Measurements from ENCODE around the gene SYNPO2. TPM values are rescaled to one million over a fixed set of nuclear protein-coding genes. Genes with fewer than 3 reads are reported as not detected.

Gene SYNPO2
- total and polyA plus RNA-seq, 2 of the 13 experiments (the other 11 are each of a cell fraction or from before 2014, with no cell fraction given), result not detected

DNA sequence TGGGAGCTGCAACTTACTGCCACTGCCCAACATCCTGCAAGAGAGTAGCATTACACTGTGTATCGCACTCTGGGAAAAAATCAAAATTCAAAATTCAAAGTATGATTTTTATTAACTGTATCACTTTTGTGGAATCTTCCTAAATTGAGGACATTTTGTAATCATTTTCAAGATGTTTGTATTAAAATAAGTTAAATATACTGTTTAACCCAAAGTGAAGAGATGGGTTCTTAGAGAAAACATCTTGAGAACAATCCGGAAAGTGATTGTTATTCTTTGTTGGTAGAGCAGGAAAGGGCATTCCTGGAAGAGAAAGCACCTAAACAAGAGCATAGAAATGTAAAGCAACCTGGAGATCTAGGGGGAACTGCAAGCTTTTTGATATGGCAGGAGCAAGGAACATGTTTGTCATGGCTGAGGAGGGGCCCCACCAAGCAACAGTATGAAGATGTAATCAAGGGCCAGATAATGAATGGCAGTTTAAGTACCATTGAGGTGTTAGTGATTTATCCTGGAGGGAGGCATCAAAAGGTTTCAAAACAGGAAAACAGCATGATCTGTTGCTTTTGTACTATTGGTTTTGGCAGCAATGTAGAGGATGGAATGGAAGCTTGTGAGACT is 38.7 kb upstream of the SYNPO2 start:
- Histone ChIP-seq H3K4me1 (ENCODE audit: insufficient read depth, low read length) (peaks cover 14% of the 10 kb centered on the region; the same call in 1 of the 2 replicates), H3K4me2 (ENCODE audit: low read depth, low read length) (peak overlapping the region; percentile 63), H3K27ac (ENCODE audit: extremely low read length, insufficient read depth, low read length) (no peak overlapping the region), H2AFZ (ENCODE audit: low read length) (peak overlapping the region; percentile 97), H3K79me2 (ENCODE audit: insufficient read depth, low read length) (no peaks in the 10 kb centered on the region), H3K36me3 (replicated peaks in 1 of 2; ENCODE audit: control insufficient read depth in 1 of 2, insufficient read depth in 2 of 2, low read length in 2 of 2) (no peaks in the 10 kb centered on the region), H3K27me3 (ENCODE audit: control insufficient read depth in 1 of 2, insufficient read depth in 2 of 2, low read length in 2 of 2) (no peaks in the 10 kb centered on the region), H3K9me3 (ENCODE audit: low read length) (no peaks in the 10 kb centered on the region), H4K20me1 (ENCODE audit: insufficient read depth, low read length) (no peaks in the 10 kb centered on the region), H3K9ac (ENCODE audit: insufficient read depth, low read depth, low read length) (no peak overlapping the region), H3K4me3 (replicated peaks in 1 of 3; ENCODE audit: insufficient read depth in 1 of 3, low read depth in 2 of 3, low read length in 3 of 3) (peak overlapping the region; percentile 5 to 53 (median 47); a peak in 4 of 6 replicates)
- ChIA-PET CTCF (ENCODE audit: low intra/inter-chr PET ratio, low total read pairs) (no interaction called here), POLR2A (no interaction called here)
- intact Hi-C loops (cut with micrococcal nuclease; ENCODE audit: unreplicated experiment), result no loop called here
- WGBS (ENCODE audit: low lambda C conversion rate), result 93% methylated on average over 2 of the region's 2 CpGs
- DNase-seq (ENCODE audit: low spot score) (no peak), ATAC-seq (no peak), FAIRE-seq (no peak)
- no TSS peak for BruUV-seq (replicated peaks)
- in situ Hi-C loops (cut with HindIII; ENCODE audit: extremely low pct_ligation_motif_present, low pct_unique_long_range_greater_than_20kb), result no loop called here
- TF ChIP-seq ERF (CRISPR knock-in tag; IDR thresholded peaks at IDR 0.05) (no peak), KAT7 (CRISPR knock-in tag; IDR thresholded peaks at IDR 0.05; ENCODE audit: borderline replicate concordance) (no peak), SMYD3 (CRISPR knock-in tag; IDR thresholded peaks at IDR 0.05) (no peak), ZNF7 (CRISPR knock-in tag; IDR thresholded peaks at IDR 0.05) (no peak), ZNF263 (CRISPR knock-in tag; IDR thresholded peaks at IDR 0.05) (no peak), SMAD9 (CRISPR knock-in tag; IDR thresholded peaks at IDR 0.05) (no peak), ZNF883 (CRISPR knock-in tag; IDR thresholded peaks at IDR 0.05; ENCODE audit: not compliant biosample characterization) (no peak)
- TF ChIP-seq, protein P1, sequence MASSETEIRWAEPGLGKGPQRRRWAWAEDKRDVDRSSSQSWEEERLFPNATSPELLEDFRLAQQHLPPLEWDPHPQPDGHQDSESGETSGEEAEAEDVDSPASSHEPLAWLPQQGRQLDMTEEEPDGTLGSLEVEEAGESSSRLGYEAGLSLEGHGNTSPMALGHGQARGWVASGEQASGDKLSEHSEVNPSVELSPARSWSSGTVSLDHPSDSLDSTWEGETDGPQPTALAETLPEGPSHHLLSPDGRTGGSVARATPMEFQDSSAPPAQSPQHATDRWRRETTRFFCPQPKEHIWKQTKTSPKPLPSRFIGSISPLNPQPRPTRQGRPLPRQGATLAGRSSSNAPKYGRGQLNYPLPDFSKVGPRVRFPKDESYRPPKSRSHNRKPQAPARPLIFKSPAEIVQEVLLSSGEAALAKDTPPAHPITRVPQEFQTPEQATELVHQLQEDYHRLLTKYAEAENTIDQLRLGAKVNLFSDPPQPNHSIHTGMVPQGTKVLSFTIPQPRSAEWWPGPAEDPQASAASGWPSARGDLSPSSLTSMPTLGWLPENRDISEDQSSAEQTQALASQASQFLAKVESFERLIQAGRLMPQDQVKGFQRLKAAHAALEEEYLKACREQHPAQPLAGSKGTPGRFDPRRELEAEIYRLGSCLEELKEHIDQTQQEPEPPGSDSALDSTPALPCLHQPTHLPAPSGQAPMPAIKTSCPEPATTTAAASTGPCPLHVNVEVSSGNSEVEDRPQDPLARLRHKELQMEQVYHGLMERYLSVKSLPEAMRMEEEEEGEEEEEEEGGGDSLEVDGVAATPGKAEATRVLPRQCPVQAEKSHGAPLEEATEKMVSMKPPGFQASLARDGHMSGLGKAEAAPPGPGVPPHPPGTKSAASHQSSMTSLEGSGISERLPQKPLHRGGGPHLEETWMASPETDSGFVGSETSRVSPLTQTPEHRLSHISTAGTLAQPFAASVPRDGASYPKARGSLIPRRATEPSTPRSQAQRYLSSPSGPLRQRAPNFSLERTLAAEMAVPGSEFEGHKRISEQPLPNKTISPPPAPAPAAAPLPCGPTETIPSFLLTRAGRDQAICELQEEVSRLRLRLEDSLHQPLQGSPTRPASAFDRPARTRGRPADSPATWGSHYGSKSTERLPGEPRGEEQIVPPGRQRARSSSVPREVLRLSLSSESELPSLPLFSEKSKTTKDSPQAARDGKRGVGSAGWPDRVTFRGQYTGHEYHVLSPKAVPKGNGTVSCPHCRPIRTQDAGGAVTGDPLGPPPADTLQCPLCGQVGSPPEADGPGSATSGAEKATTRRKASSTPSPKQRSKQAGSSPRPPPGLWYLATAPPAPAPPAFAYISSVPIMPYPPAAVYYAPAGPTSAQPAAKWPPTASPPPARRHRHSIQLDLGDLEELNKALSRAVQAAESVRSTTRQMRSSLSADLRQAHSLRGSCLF (CRISPR knock-in tag; IDR thresholded peaks at IDR 0.05; ENCODE audit: borderline replicate concordance), result no peak
- TF ChIP-seq, protein P2, sequence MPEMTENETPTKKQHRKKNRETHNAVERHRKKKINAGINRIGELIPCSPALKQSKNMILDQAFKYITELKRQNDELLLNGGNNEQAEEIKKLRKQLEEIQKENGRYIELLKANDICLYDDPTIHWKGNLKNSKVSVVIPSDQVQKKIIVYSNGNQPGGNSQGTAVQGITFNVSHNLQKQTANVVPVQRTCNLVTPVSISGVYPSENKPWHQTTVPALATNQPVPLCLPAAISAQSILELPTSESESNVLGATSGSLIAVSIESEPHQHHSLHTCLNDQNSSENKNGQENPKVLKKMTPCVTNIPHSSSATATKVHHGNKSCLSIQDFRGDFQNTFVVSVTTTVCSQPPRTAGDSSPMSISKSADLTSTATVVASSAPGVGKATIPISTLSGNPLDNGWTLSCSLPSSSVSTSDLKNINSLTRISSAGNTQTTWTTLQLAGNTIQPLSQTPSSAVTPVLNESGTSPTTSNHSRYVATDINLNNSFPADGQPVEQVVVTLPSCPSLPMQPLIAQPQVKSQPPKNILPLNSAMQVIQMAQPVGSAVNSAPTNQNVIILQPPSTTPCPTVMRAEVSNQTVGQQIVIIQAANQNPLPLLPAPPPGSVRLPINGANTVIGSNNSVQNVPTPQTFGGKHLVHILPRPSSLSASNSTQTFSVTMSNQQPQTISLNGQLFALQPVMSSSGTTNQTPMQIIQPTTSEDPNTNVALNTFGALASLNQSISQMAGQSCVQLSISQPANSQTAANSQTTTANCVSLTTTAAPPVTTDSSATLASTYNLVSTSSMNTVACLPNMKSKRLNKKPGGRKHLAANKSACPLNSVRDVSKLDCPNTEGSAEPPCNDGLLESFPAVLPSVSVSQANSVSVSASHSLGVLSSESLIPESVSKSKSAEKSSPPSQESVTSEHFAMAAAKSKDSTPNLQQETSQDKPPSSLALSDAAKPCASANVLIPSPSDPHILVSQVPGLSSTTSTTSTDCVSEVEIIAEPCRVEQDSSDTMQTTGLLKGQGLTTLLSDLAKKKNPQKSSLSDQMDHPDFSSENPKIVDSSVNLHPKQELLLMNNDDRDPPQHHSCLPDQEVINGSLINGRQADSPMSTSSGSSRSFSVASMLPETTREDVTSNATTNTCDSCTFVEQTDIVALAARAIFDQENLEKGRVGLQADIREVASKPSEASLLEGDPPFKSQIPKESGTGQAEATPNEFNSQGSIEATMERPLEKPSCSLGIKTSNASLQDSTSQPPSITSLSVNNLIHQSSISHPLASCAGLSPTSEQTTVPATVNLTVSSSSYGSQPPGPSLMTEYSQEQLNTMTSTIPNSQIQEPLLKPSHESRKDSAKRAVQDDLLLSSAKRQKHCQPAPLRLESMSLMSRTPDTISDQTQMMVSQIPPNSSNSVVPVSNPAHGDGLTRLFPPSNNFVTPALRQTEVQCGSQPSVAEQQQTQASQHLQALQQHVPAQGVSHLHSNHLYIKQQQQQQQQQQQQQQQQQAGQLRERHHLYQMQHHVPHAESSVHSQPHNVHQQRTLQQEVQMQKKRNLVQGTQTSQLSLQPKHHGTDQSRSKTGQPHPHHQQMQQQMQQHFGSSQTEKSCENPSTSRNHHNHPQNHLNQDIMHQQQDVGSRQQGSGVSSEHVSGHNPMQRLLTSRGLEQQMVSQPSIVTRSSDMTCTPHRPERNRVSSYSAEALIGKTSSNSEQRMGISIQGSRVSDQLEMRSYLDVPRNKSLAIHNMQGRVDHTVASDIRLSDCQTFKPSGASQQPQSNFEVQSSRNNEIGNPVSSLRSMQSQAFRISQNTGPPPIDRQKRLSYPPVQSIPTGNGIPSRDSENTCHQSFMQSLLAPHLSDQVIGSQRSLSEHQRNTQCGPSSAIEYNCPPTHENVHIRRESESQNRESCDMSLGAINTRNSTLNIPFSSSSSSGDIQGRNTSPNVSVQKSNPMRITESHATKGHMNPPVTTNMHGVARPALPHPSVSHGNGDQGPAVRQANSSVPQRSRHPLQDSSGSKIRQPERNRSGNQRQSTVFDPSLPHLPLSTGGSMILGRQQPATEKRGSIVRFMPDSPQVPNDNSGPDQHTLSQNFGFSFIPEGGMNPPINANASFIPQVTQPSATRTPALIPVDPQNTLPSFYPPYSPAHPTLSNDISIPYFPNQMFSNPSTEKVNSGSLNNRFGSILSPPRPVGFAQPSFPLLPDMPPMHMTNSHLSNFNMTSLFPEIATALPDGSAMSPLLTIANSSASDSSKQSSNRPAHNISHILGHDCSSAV (CRISPR knock-in tag; IDR thresholded peaks at IDR 0.05; ENCODE audit: borderline replicate concordance), result no peak
- TF ChIP-seq, protein P3, sequence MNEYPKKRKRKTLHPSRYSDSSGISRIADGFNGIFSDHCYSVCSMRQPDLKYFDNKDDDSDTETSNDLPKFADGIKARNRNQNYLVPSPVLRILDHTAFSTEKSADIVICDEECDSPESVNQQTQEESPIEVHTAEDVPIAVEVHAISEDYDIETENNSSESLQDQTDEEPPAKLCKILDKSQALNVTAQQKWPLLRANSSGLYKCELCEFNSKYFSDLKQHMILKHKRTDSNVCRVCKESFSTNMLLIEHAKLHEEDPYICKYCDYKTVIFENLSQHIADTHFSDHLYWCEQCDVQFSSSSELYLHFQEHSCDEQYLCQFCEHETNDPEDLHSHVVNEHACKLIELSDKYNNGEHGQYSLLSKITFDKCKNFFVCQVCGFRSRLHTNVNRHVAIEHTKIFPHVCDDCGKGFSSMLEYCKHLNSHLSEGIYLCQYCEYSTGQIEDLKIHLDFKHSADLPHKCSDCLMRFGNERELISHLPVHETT (CRISPR knock-in tag; conservative IDR thresholded peaks at IDR 0.05), result no peak

All from HepG2 (cell line).